Measurements from ENCODE around the gene SMPDL3A. TPM values are rescaled to one million over a fixed set of nuclear protein-coding genes. Genes with fewer than 3 reads are reported as not detected.
A peak's percentile ranks its signal among the peaks of the same experiment; 100 is the strongest.

SMPDL3A gene
- total and polyA plus RNA-seq, 2 of the 13 experiments (the other 11 are each of a cell fraction or from before 2014, with no cell fraction given), result 7.8 to 17.3 TPM

DNA sequence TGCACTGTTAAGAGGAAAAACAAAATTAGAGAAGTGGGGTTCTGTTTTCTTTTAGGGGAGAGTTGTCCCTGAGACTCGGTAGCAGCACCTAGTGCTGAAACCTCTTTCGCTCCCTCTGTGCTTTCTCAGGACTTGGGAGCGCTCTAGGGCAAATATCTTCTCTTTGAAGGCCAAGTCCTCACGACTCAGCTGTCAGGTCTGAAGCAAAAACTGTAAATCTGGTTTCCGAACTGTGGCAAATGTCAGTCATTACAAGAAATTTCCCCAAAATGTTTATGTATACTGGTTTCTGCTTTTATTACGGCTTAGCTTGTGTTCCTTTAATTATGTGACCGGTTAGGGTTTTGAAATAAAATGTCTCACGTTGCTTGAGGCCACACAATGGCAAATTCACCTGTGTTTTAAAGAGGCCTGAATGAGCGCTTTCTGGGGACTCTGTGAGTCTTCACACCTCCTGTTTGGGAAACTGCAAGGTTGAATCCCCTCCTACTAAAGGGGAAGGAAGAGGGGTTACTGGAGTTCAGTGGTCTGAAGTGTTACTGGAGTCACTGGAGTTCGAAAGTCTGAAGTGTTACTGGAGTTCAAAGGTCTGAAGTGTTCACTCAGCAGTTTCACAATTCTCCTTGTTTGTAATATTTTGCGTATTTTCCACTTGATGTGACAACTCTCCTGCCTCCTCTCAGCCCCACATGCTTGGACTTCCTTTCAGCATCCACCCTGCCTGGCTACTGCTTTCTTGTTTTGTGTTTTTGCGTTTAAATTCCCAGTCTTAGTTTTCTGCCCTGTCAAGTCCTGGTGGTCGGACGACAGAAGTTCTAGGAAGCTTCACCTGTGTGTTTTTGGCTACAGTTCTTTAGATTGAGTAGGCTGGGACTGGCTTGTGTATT lies 1.6 kb downstream of the SMPDL3A start (continued):
- TF ChIP-seq, protein P1, sequence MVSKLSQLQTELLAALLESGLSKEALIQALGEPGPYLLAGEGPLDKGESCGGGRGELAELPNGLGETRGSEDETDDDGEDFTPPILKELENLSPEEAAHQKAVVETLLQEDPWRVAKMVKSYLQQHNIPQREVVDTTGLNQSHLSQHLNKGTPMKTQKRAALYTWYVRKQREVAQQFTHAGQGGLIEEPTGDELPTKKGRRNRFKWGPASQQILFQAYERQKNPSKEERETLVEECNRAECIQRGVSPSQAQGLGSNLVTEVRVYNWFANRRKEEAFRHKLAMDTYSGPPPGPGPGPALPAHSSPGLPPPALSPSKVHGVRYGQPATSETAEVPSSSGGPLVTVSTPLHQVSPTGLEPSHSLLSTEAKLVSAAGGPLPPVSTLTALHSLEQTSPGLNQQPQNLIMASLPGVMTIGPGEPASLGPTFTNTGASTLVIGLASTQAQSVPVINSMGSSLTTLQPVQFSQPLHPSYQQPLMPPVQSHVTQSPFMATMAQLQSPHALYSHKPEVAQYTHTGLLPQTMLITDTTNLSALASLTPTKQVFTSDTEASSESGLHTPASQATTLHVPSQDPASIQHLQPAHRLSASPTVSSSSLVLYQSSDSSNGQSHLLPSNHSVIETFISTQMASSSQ (IDR thresholded peaks at IDR 0.05; ENCODE audit: low read depth), result 0 out of 2 replicates have a peak, but pooled peaks have one; percentile 50
- TF ChIP-seq, protein P1 (CRISPR knock-in tag; IDR thresholded peaks at IDR 0.05; ENCODE audit: borderline replicate concordance), result no peak; the same call in 1 of the 2 replicates
- TF ChIP-seq RCOR2 (CRISPR knock-in tag; IDR thresholded peaks at IDR 0.05), result peak; percentile 35; the same call in 1 of the 2 replicates
- TF ChIP-seq, protein P2, sequence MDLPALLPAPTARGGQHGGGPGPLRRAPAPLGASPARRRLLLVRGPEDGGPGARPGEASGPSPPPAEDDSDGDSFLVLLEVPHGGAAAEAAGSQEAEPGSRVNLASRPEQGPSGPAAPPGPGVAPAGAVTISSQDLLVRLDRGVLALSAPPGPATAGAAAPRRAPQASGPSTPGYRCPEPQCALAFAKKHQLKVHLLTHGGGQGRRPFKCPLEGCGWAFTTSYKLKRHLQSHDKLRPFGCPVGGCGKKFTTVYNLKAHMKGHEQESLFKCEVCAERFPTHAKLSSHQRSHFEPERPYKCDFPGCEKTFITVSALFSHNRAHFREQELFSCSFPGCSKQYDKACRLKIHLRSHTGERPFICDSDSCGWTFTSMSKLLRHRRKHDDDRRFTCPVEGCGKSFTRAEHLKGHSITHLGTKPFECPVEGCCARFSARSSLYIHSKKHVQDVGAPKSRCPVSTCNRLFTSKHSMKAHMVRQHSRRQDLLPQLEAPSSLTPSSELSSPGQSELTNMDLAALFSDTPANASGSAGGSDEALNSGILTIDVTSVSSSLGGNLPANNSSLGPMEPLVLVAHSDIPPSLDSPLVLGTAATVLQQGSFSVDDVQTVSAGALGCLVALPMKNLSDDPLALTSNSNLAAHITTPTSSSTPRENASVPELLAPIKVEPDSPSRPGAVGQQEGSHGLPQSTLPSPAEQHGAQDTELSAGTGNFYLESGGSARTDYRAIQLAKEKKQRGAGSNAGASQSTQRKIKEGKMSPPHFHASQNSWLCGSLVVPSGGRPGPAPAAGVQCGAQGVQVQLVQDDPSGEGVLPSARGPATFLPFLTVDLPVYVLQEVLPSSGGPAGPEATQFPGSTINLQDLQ (CRISPR knock-in tag; IDR thresholded peaks at IDR 0.05), result no peak
- TF ChIP-seq, protein P3, sequence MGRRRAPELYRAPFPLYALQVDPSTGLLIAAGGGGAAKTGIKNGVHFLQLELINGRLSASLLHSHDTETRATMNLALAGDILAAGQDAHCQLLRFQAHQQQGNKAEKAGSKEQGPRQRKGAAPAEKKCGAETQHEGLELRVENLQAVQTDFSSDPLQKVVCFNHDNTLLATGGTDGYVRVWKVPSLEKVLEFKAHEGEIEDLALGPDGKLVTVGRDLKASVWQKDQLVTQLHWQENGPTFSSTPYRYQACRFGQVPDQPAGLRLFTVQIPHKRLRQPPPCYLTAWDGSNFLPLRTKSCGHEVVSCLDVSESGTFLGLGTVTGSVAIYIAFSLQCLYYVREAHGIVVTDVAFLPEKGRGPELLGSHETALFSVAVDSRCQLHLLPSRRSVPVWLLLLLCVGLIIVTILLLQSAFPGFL (CRISPR knock-in tag; IDR thresholded peaks at IDR 0.05), result no peak
- TF ChIP-seq, protein P4, sequence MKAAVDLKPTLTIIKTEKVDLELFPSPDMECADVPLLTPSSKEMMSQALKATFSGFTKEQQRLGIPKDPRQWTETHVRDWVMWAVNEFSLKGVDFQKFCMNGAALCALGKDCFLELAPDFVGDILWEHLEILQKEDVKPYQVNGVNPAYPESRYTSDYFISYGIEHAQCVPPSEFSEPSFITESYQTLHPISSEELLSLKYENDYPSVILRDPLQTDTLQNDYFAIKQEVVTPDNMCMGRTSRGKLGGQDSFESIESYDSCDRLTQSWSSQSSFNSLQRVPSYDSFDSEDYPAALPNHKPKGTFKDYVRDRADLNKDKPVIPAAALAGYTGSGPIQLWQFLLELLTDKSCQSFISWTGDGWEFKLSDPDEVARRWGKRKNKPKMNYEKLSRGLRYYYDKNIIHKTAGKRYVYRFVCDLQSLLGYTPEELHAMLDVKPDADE (CRISPR knock-in tag; IDR thresholded peaks at IDR 0.05), result no peak
- TF ChIP-seq, protein P5, sequence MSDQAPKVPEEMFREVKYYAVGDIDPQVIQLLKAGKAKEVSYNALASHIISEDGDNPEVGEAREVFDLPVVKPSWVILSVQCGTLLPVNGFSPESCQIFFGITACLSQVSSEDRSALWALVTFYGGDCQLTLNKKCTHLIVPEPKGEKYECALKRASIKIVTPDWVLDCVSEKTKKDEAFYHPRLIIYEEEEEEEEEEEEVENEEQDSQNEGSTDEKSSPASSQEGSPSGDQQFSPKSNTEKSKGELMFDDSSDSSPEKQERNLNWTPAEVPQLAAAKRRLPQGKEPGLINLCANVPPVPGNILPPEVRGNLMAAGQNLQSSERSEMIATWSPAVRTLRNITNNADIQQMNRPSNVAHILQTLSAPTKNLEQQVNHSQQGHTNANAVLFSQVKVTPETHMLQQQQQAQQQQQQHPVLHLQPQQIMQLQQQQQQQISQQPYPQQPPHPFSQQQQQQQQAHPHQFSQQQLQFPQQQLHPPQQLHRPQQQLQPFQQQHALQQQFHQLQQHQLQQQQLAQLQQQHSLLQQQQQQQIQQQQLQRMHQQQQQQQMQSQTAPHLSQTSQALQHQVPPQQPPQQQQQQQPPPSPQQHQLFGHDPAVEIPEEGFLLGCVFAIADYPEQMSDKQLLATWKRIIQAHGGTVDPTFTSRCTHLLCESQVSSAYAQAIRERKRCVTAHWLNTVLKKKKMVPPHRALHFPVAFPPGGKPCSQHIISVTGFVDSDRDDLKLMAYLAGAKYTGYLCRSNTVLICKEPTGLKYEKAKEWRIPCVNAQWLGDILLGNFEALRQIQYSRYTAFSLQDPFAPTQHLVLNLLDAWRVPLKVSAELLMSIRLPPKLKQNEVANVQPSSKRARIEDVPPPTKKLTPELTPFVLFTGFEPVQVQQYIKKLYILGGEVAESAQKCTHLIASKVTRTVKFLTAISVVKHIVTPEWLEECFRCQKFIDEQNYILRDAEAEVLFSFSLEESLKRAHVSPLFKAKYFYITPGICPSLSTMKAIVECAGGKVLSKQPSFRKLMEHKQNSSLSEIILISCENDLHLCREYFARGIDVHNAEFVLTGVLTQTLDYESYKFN (CRISPR knock-in tag; conservative IDR thresholded peaks at IDR 0.05), result peak; percentile 91
- peak; percentile 20; the same call in 1 of the 2 replicates for TF ChIP-seq CBX5 (CRISPR knock-in tag; IDR thresholded peaks at IDR 0.05; ENCODE audit: borderline replicate concordance)
- TF ChIP-seq ZSCAN31 (CRISPR knock-in tag; IDR thresholded peaks at IDR 0.05; ENCODE audit: low read depth), result peak; percentile 78; the same call in 1 of the 2 replicates
